CD14-positive monocyte (primary cell): Measurements from ENCODE around the gene KRT35. TPM values are rescaled to one million over a fixed set of nuclear protein-coding genes. Genes with fewer than 3 reads are reported as not detected.

ENCODE experiments used
- DNase-seq, 3 donors: peaks; one replicate each; pipeline ENCODE4 v3.0.0-alpha.2; 2011 to 2022
- H2AFZ ChIP-seq: 2 replicates; pipeline ENCODE4 v1.6.0; 2012; ENCODE audit warnings: mild to moderate bottlenecking, low read depth, low read length, inconsistent platforms; ENCODE audit not compliant: insufficient read depth, poor library complexity, severe bottlenecking
- H3K27ac ChIP-seq, 2 donors: 1 replicate in 1 of 2; 2 replicates in 1 of 2; pipeline ENCODE4 v1.5.1; 2012 to 2013; ENCODE audit warnings: low read length in 2 of 2, control low read depth in 1 of 2, inconsistent platforms in 1 of 2, low read depth in 1 of 2, mild to moderate bottlenecking in 1 of 2
- H3K27me3 ChIP-seq, 2 donors: one replicate each; pipeline versions ENCODE4 v1.6.0 to v1.6.1; 2011 to 2013; ENCODE audit warnings: low read length in 2 of 2; ENCODE audit not compliant: control insufficient read depth in 2 of 2, insufficient read depth in 2 of 2
- H3K36me3 ChIP-seq, 2 donors: replicated peaks in 1 of 2; 1 replicate in 1 of 2; 2 replicates in 1 of 2; pipeline versions ENCODE4 v1.5.1 to v1.6.1; 2012 to 2013; ENCODE audit warnings: low read length in 2 of 2, control low read depth in 1 of 2, inconsistent platforms in 1 of 2, mild to moderate bottlenecking in 1 of 2; ENCODE audit not compliant: insufficient read depth in 2 of 2, control insufficient read depth in 1 of 2
- H3K4me1 ChIP-seq, 2 donors: 1 replicate in 1 of 2; 2 replicates in 1 of 2; pipeline versions ENCODE4 v1.5.1 to v1.6.1; 2012 to 2013; ENCODE audit warnings: low read length in 2 of 2, control low read depth in 1 of 2, inconsistent platforms in 1 of 2, mild to moderate bottlenecking in 1 of 2, moderate library complexity in 1 of 2; ENCODE audit not compliant: insufficient read depth in 2 of 2, control insufficient read depth in 1 of 2
- H3K4me2 ChIP-seq: replicated peaks from 2 replicates; pipeline ENCODE3; 2012; ENCODE audit warnings: low read length, moderate library complexity, mild to moderate bottlenecking; ENCODE audit not compliant: poor library complexity, severe bottlenecking; ENCODE audit errors: extremely low read depth
- H3K4me3 ChIP-seq, 3 experiments: fragments of 200-600 bp in 1 of 3; sonication (generic) in 1 of 3; replicated peaks in 1 of 3; 1 replicate in 2 of 3; 2 replicates in 1 of 3; pipeline ENCODE4 v1.5.1; 2011 to 2013; ENCODE audit warnings: low read length in 3 of 3, mild to moderate bottlenecking in 3 of 3, control low read depth in 2 of 3, low read depth in 2 of 3, inconsistent platforms in 1 of 3, moderate library complexity in 1 of 3
- H3K79me2 ChIP-seq: 2 replicates; pipeline ENCODE4 v1.6.0; 2012; ENCODE audit warnings: mild to moderate bottlenecking, control low read depth, inconsistent platforms, low read length, moderate library complexity; ENCODE audit not compliant: insufficient read depth
- H3K9ac ChIP-seq: 2 replicates; pipeline ENCODE4 v1.6.0; 2017; ENCODE audit warnings: low read length, mild to moderate bottlenecking; ENCODE audit not compliant: insufficient read depth, poor library complexity, severe bottlenecking
- H3K9me3 ChIP-seq, 2 donors: replicated peaks in 1 of 2; 1 replicate in 1 of 2; 2 replicates in 1 of 2; pipeline versions ENCODE4 v1.5.1 to v1.6.1; 2012 to 2013; ENCODE audit warnings: low read length in 2 of 2, control low read depth in 1 of 2; ENCODE audit not compliant: control insufficient read depth in 1 of 2, insufficient read depth in 1 of 2
- H4K20me1 ChIP-seq: 2 replicates; pipeline ENCODE4 v1.6.0; 2012; ENCODE audit warnings: mild to moderate bottlenecking, low read length, control low read depth, moderate library complexity; ENCODE audit not compliant: insufficient read depth
- H3K27ac Mint-ChIP-seq, 7 donors: one replicate each; pipeline ENCODE4 v1.8.0; 2020; ENCODE audit warnings: mild to moderate bottlenecking in 7 of 7, mixed read lengths in 7 of 7, moderate library complexity in 6 of 7, inconsistent platforms in 2 of 7
- H3K27me3 Mint-ChIP-seq, 3 donors: one replicate each; pipeline ENCODE4 v1.8.0; 2021 to 2022; ENCODE audit warnings: low read depth in 3 of 3, mild to moderate bottlenecking in 3 of 3, mixed read lengths in 3 of 3, moderate library complexity in 3 of 3, inconsistent platforms in 1 of 3
- H3K36me3 Mint-ChIP-seq, 2 donors: one replicate each; pipeline ENCODE4 v1.8.0; 2020; ENCODE audit warnings: mixed read lengths in 2 of 2, inconsistent platforms in 1 of 2, mild to moderate bottlenecking in 1 of 2
- H3K4me1 Mint-ChIP-seq: one replicate; pipeline ENCODE4 v1.8.0; 2020; ENCODE audit warnings: mild to moderate bottlenecking, mixed read lengths
- H3K4me3 Mint-ChIP-seq, 2 donors: one replicate each; pipeline ENCODE4 v1.8.0; 2020; ENCODE audit warnings: mild to moderate bottlenecking in 2 of 2, mixed read lengths in 2 of 2, moderate library complexity in 1 of 2
- H3K9me3 Mint-ChIP-seq, 7 donors: one replicate each; pipeline ENCODE4 v1.8.0; 2020 to 2022; ENCODE audit warnings: mixed read lengths in 7 of 7, mild to moderate bottlenecking in 6 of 7, moderate library complexity in 6 of 7, inconsistent platforms in 2 of 7
- WGBS: methylation state at CpG from one replicate; pipeline ENCODE4 v1.1.5; 2013; ENCODE audit warnings: missing lambda C conversion rate; ENCODE audit not compliant: insufficient coverage; 5-methylcytosine and 5-hydroxymethylcytosine counted together
- intact Hi-C, 2 donors: fragments of 100-400 bp; cut with micrococcal nuclease; formaldehyde crosslinking; loops; one replicate each; pipeline versions ENCODE4 v1.15.0 to v1.15.1; 2023
- polyA plus RNA-seq, 3 donors: library from polyadenylated mRNA; depleted of rRNA in 1 of 3; unstranded in 2 of 3; stranded (reverse) in 1 of 3; fragments of 300-500 nt in 2 of 3; fragments of >200 nt in 1 of 3; fragmentation: Illumina TruSeq in 2 of 3; gene quantifications; 1 replicate in 2 of 3; 2 replicates in 1 of 3; pipeline ENCODE4 v1.2.3, GENCODE V29; 2012 to 2021
- TF ChIP-seq, protein P1 (sequence below): fragments of 200-600 bp; IDR thresholded peaks from one replicate; pipeline ENCODE4 v1.8.0; 2022; ENCODE audit warnings: antibody characterized with exemption, mild to moderate bottlenecking

KRT35 gene
- polyA plus RNA-seq, 3 donors = not detected

DNA sequence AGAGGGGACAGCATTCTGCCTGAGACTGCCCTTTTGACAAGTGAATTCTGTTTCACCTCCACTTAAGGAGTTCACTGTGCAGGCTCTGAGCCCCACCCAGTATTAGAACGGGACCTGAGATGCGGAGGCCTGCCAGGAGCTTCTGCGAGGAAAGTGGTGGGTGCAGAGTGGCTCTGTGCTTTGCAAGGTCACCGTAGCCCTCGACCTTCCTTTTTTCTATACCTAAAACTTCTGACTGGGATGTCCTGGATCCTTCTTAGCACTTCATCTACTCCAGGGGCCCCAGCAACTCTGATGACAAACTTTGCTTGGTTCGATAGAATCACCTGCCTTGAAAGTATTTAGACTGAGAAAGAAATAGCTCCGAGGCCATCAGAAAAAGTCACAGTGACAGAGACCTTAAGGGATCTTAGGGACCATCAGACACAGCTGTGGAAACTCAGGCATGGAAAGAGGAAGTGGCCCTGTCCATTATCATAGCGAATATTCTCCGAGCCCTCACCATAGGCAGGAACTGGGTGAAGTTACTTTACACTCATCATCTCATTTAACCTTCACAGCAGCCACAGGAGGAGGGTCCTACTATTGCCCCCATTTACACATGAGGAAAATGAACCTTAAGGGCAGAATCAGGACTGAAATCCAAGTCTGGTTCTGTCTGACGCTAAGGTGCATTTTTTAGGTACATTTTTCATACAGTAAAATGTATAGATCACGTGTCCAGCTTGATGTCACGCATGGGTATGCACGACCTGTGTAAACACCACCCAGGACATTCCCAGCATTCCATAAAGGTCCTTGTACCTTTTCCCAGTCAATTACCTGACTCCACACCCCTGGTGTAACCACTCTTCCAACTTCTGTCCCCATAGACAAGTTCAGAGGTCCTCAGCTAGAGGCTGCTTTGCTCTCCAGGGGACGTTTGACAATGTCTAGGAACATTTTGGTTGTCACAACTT, 25.1 kb upstream of the KRT35 start:
- no peak overlapping the region for H2AFZ ChIP-seq
- H3K79me2 ChIP-seq = no peaks in the 10 kb centered on the region
- peaks cover 13 to 19% of the 10 kb centered on the region in 2 donors for H3K4me1 ChIP-seq
- H3K9me3 ChIP-seq = no peaks in the 10 kb centered on the region
- TF ChIP-seq, protein P1, sequence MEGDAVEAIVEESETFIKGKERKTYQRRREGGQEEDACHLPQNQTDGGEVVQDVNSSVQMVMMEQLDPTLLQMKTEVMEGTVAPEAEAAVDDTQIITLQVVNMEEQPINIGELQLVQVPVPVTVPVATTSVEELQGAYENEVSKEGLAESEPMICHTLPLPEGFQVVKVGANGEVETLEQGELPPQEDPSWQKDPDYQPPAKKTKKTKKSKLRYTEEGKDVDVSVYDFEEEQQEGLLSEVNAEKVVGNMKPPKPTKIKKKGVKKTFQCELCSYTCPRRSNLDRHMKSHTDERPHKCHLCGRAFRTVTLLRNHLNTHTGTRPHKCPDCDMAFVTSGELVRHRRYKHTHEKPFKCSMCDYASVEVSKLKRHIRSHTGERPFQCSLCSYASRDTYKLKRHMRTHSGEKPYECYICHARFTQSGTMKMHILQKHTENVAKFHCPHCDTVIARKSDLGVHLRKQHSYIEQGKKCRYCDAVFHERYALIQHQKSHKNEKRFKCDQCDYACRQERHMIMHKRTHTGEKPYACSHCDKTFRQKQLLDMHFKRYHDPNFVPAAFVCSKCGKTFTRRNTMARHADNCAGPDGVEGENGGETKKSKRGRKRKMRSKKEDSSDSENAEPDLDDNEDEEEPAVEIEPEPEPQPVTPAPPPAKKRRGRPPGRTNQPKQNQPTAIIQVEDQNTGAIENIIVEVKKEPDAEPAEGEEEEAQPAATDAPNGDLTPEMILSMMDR = no peak
- H3K4me2 ChIP-seq = no peak overlapping the region
- intact Hi-C loops = loop anchor here in 1 of 2 donors (10.0 kb wide), 1 partner anchor 591 kb away; no protein-coding TSS in a partner anchor
- H4K20me1 ChIP-seq = no peaks in the 10 kb centered on the region
- H3K36me3 ChIP-seq = no peaks in the 10 kb centered on the region
- Mint-ChIP-seq H3K9me3 (peaks cover 0 to 4% (median 0%) of the 10 kb centered on the region in 7 donors), H3K27ac (peak overlapping the region in 3 of 7 donors; percentile 22 to 69 (median 66)), H3K4me3 (no peak overlapping the region), H3K36me3 (no peaks in the 10 kb centered on the region), H3K4me1 (peaks cover 11% of the 10 kb centered on the region), H3K27me3 (peaks cover 4 to 10% (median 9%) of the 10 kb centered on the region in 3 donors)
- no peak overlapping the region for H3K4me3 ChIP-seq
- no peak overlapping the region for H3K27ac ChIP-seq
- 84% methylated on average over 6 of the region's 14 CpGs for WGBS
- no peaks in the 10 kb centered on the region for H3K27me3 ChIP-seq
- H3K9ac ChIP-seq = no peak overlapping the region
- peak; percentile 33 to 46 (median 38) for DNase-seq

DNA sequence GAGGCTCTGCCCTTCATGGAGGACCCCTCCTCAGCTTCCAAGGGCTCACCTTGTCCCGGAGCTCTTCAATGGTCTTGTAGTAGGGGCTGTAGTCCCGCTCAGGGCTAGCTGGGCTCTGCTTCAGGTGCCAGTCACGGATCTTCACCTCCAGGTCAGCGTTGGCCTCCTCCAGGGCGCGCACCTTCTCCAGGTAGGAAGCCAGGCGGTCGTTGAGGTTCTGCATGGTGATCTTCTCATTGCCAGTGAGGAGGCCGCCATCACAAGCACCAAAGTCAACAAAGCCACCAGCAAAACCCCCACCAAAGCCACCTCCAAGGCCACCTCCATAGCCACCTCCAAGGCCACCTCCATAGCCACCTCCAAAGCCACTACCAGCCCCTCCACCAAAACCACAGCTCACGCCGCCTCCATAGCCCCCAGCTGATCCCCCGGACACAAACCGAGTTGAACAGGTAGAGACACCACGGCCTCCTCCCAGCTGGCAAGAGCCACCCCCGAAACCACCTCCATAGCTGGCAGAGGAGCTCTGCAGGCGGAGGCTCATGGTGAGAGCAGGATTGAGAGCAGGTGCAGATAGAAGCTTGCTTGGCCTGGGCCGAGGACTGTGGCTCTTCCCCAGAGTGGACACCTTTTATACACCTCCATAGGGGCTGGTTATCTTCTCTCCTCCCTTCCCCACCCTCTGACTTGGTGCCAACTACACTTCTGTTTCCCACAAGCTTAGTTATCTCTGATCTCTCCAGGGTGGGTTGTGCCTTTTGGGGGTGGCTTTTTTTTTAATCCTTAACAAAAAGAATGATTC, 24.3 kb upstream of the KRT35 start, which contains the start of gene KRT13:
TSS of gene KRT13 (minus strand) at position 606 of the 802 bp plus-strand sequence. CDS start at position 544, 62 bp downstream.
- no peak within 1 kb of the TSS for H3K9ac ChIP-seq
- H3K9me3 ChIP-seq = no peaks in the 10 kb centered on the region
- no peaks in the 10 kb centered on the region for H3K79me2 ChIP-seq
- no peak for DNase-seq
- H3K4me1 ChIP-seq = peaks cover 13 to 21% of the 10 kb centered on the region in 2 donors
- H3K4me3 ChIP-seq = no peak within 1 kb of the TSS
- peak within 1 kb of the TSS in 3 of 7 donors; percentile 22 to 69 (median 66) for H3K27ac Mint-ChIP-seq
- H3K27me3 Mint-ChIP-seq = peaks cover 7 to 10% (median 8%) of the 10 kb centered on the region in 3 donors
- H4K20me1 ChIP-seq = no peaks in the 10 kb centered on the region
- 87% methylated on average over 11 of the region's 17 CpGs for WGBS
- TF ChIP-seq, protein P1 = no peak
- H3K36me3 ChIP-seq = no peaks in the 10 kb centered on the region
- peaks cover 0 to 4% (median 0%) of the 10 kb centered on the region in 7 donors for H3K9me3 Mint-ChIP-seq
- no peak within 1 kb of the TSS for H2AFZ ChIP-seq
- H3K4me2 ChIP-seq = no peak within 1 kb of the TSS
- no peak within 1 kb of the TSS for H3K27ac ChIP-seq
- no peaks in the 10 kb centered on the region for H3K27me3 ChIP-seq
- peaks cover 15% of the 10 kb centered on the region for H3K4me1 Mint-ChIP-seq
- H3K36me3 Mint-ChIP-seq = no peaks in the 10 kb centered on the region
- no peak within 1 kb of the TSS for H3K4me3 Mint-ChIP-seq
- intact Hi-C loops = loop anchor here in 1 of 2 donors (10.0 kb wide), 1 partner anchor 590 kb away; no protein-coding TSS in a partner anchor
